CD8-positive, alpha-beta memory T cell (primary cell): ENCODE results near the gene ZSCAN16. TPM values are rescaled to one million over a fixed set of nuclear protein-coding genes. Genes with fewer than 3 reads are reported as not detected.

Source experiments
- CTCF ChIA-PET: fragments of 350-600 bp; sonication (Branson Sonifier 250); formaldehyde crosslinking; loops from one replicate; lab custom pipeline; 2021; ENCODE audit warnings: antibody characterized with exemption; lab: Charles Lee
- POLR2A ChIA-PET: fragments of 350-600 bp; sonication (Branson Sonifier 250); formaldehyde crosslinking; loops from one replicate; lab custom pipeline; 2021; ENCODE audit warnings: antibody characterized with exemption; lab: Charles Lee
- DNase-seq, 5 donors: peaks; one replicate each; pipeline versions ENCODE4 v3.0.0 to v3.0.0-alpha.2; 2020 to 2022; ENCODE audit warnings: mixed read lengths in 1 of 5
- H3K27ac ChIP-seq: one replicate; pipeline ENCODE4 v1.7.0; 2013; ENCODE audit warnings: low read depth, mild to moderate bottlenecking, low read length, moderate library complexity
- H3K27me3 ChIP-seq: 2 replicates; pipeline ENCODE4 v1.7.0; 2013; ENCODE audit warnings: low read length, mild to moderate bottlenecking; ENCODE audit not compliant: insufficient read depth, poor library complexity, severe bottlenecking
- H3K36me3 ChIP-seq: 2 replicates; pipeline ENCODE4 v1.7.0; 2013; ENCODE audit warnings: mild to moderate bottlenecking, low read length, moderate library complexity; ENCODE audit not compliant: insufficient read depth
- H3K4me1 ChIP-seq: 2 replicates; pipeline ENCODE4 v1.7.0; 2013; ENCODE audit warnings: mild to moderate bottlenecking, low read length, moderate library complexity; ENCODE audit not compliant: insufficient read depth
- H3K4me3 ChIP-seq: 2 replicates; pipeline ENCODE4 v1.7.0; 2013; ENCODE audit warnings: mild to moderate bottlenecking, low read length
- H3K9me3 ChIP-seq: 2 replicates; pipeline ENCODE4 v1.7.0; 2013; ENCODE audit warnings: mild to moderate bottlenecking, low read length
- H3K27ac Mint-ChIP-seq, 8 donors: one replicate each; pipeline ENCODE4 v1.8.0; 2020 to 2021; ENCODE audit warnings: mixed read lengths in 8 of 8, mild to moderate bottlenecking in 6 of 8, inconsistent platforms in 3 of 8, moderate library complexity in 3 of 8
- H3K27me3 Mint-ChIP-seq, 2 donors: one replicate each; pipeline ENCODE4 v1.8.0; 2020 to 2021; ENCODE audit warnings: mixed read lengths in 2 of 2, mild to moderate bottlenecking in 1 of 2, moderate library complexity in 1 of 2
- H3K36me3 Mint-ChIP-seq, 3 donors: one replicate each; pipeline ENCODE4 v1.8.0; 2020 to 2021; ENCODE audit warnings: mixed read lengths in 3 of 3, inconsistent platforms in 1 of 3, mild to moderate bottlenecking in 1 of 3
- H3K4me1 Mint-ChIP-seq, 3 donors: one replicate each; pipeline ENCODE4 v1.8.0; 2020 to 2021; ENCODE audit warnings: mixed read lengths in 3 of 3, inconsistent platforms in 1 of 3, mild to moderate bottlenecking in 1 of 3
- H3K4me3 Mint-ChIP-seq, 7 donors: one replicate each; pipeline ENCODE4 v1.8.0; 2020 to 2021; ENCODE audit warnings: mixed read lengths in 7 of 7, mild to moderate bottlenecking in 6 of 7, moderate library complexity in 4 of 7, inconsistent platforms in 2 of 7
- H3K9me3 Mint-ChIP-seq, 5 donors: one replicate each; pipeline ENCODE4 v1.8.0; 2020 to 2022; ENCODE audit warnings: mixed read lengths in 5 of 5, mild to moderate bottlenecking in 3 of 5, moderate library complexity in 2 of 5, inconsistent platforms in 1 of 5
- polyA plus RNA-seq: library from polyadenylated mRNA; unstranded; fragments of 300-500 nt; fragmentation: Illumina TruSeq; gene quantifications from one replicate; pipeline ENCODE4 v1.2.3, GENCODE V29; 2021
- total RNA-seq, 2 experiments: library from RNA; stranded (reverse); gene quantifications; one replicate each; pipeline ENCODE4 v1.2.3, GENCODE V29; 2021

Gene ZSCAN16
- total and polyA plus RNA-seq, 3 experiments from 2014 or later: 5.3 to 11.5 (median 5.8) TPM

DNA sequence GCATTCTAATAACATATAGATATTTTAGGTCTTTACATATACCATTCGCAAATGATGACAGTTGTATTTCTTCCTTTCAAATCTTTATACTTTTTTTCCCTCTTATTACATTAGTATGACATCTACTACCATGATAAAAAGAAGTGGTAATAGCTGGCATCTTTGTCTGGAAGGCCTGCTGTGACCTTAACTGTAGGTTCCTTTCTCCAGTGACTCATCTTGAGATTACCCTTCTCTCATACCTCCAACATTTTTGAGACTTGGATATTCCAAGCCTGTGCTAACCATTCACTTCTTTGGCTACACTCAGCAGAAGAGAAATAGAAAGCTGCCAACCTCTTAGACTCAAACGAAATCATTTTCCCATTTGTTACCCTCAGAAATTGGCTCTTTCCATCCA is 47.6 kb downstream of the ZSCAN16 start:
- H3K4me3 Mint-ChIP-seq: no peak overlapping the region
- POLR2A ChIA-PET: no interaction called here
- H3K9me3 ChIP-seq: no peaks in the 10 kb centered on the region

DNA sequence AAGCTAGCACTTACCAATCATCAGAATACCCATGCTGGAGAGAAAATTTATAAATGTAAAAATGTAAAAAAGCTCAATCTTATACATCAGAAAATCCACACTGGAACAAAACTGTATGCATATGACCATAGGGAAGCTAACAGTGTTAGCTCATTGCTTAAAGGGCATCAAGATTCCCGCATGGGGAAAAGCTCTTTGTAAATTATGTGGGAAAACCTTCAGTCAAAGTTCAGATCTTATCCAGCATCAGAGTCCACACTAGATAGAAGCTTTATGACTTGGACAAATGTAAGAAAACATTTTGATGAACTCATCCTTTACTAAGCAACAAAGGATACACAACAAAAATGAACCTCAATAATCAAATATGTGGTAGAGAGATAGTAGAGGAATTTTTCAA is 52.0 kb downstream of the ZSCAN16 start:
- POLR2A ChIA-PET: no interaction called here
- H3K36me3 ChIP-seq: no peaks in the 10 kb centered on the region
- DNase-seq: no peak

More for the DNA sequence above, 47.6 kb downstream of the ZSCAN16 start:
- CTCF ChIA-PET: no interaction called here
- no peak for DNase-seq
- H3K9me3 Mint-ChIP-seq: peaks cover 0 to 2% (median 0%) of the 10 kb centered on the region in 5 donors
- no peak overlapping the region for H3K27ac Mint-ChIP-seq
- Histone ChIP-seq H3K27ac (no peak overlapping the region), H3K4me1 (no peaks in the 10 kb centered on the region), H3K4me3 (no peak overlapping the region), H3K36me3 (no peaks in the 10 kb centered on the region), H3K27me3 (no peaks in the 10 kb centered on the region)
- H3K4me1 Mint-ChIP-seq: no peaks in the 10 kb centered on the region
- peaks cover 8 to 37% of the 10 kb centered on the region in 2 donors for H3K27me3 Mint-ChIP-seq
- H3K36me3 Mint-ChIP-seq: peaks cover 0 to 15% (median 5%) of the 10 kb centered on the region in 3 donors

More for the DNA sequence above, 52.0 kb downstream of the ZSCAN16 start:
- Histone ChIP-seq H3K27me3 (no peaks in the 10 kb centered on the region), H3K9me3 (no peaks in the 10 kb centered on the region), H3K27ac (no peak overlapping the region), H3K4me1 (no peaks in the 10 kb centered on the region), H3K4me3 (no peak overlapping the region)
- H3K9me3 Mint-ChIP-seq: peaks cover 0 to 2% (median 0%) of the 10 kb centered on the region in 5 donors
- peaks cover 16 to 63% of the 10 kb centered on the region in 2 donors for H3K27me3 Mint-ChIP-seq
- H3K27ac Mint-ChIP-seq: no peak overlapping the region
- CTCF ChIA-PET: no interaction called here
- no peaks in the 10 kb centered on the region for H3K4me1 Mint-ChIP-seq
- peaks cover 0 to 6% (median 3%) of the 10 kb centered on the region in 3 donors for H3K36me3 Mint-ChIP-seq
- no peak overlapping the region for H3K4me3 Mint-ChIP-seq

Other genes starting within 250 kb of the ZSCAN16 start
- not detected for gene OR2B2, start 212.2 kb upstream of the ZSCAN16 start, total RNA-seq
- gene OR2B2, start 212.2 kb upstream of the ZSCAN16 start, polyA plus RNA-seq: not detected
- gene OR2B6, start 167.4 kb upstream of the ZSCAN16 start, total RNA-seq: not detected
- gene OR2B6, start 167.4 kb upstream of the ZSCAN16 start, polyA plus RNA-seq: not detected
- 1 to 10 TPM; 1.6 to 1.9 TPM for gene ZNF165, start 44.0 kb upstream of the ZSCAN16 start, total RNA-seq
- gene ZNF165, start 44.0 kb upstream of the ZSCAN16 start, polyA plus RNA-seq: 0.78 TPM
- gene ZKSCAN8, start 17.3 kb downstream of the ZSCAN16 start, total RNA-seq: 10 to 100 TPM; 15.6 to 17.4 TPM
- gene ZKSCAN8, start 17.3 kb downstream of the ZSCAN16 start, polyA plus RNA-seq: 1.9 TPM
- 1 to 10 TPM; 5.0 to 6.8 TPM for gene ZSCAN9, start 100.7 kb downstream of the ZSCAN16 start, total RNA-seq
- gene ZSCAN9, start 100.7 kb downstream of the ZSCAN16 start, polyA plus RNA-seq: 4.7 TPM
- gene ZKSCAN4, start 127.7 kb downstream of the ZSCAN16 start, total RNA-seq: 1 to 10 TPM; 5.6 to 6.3 TPM
- 5.8 TPM for gene ZKSCAN4, start 127.7 kb downstream of the ZSCAN16 start, polyA plus RNA-seq
- gene NKAPL, start 134.7 kb downstream of the ZSCAN16 start, total RNA-seq: under 1 TPM; 0.22 TPM
- not detected for gene NKAPL, start 134.7 kb downstream of the ZSCAN16 start, polyA plus RNA-seq
- gene ZSCAN26, start 142.5 kb downstream of the ZSCAN16 start, total RNA-seq: 1 to 10 TPM; 5.6 to 6.4 TPM
- 15.8 TPM for gene ZSCAN26, start 142.5 kb downstream of the ZSCAN16 start, polyA plus RNA-seq
- 1 to 10 TPM; 4.6 to 5.4 TPM for gene PGBD1, start 157.0 kb downstream of the ZSCAN16 start, total RNA-seq
- 0.87 TPM for gene PGBD1, start 157.0 kb downstream of the ZSCAN16 start, polyA plus RNA-seq
- 1 to 10 TPM; 1.1 to 2.6 TPM for gene ZSCAN31, start 211.5 kb downstream of the ZSCAN16 start, total RNA-seq
- gene ZSCAN31, start 211.5 kb downstream of the ZSCAN16 start, polyA plus RNA-seq: 0.72 TPM
- gene ZKSCAN3, start 225.3 kb downstream of the ZSCAN16 start, total RNA-seq: 1 to 10 TPM; 3.0 to 4.7 TPM
- gene ZKSCAN3, start 225.3 kb downstream of the ZSCAN16 start, polyA plus RNA-seq: 3.2 TPM